ENCODE results near the gene PUS7.

PUS7 gene

GRCh38 chr7:105477908-105478307, 44.2 kb downstream of the PUS7 start:
- H2BK120ac ChIP-seq (ENCODE audit: insufficient read depth, low read length, poor library complexity): no peak overlapping the region
- no peaks in the 10 kb centered on the region for H3K79me2 ChIP-seq (ENCODE audit: control insufficient read depth, insufficient read depth, low read length, poor library complexity)
- H3K79me1 ChIP-seq (ENCODE audit: low read length): no peaks in the 10 kb centered on the region
- no peak overlapping the region for H3K14ac ChIP-seq (ENCODE audit: low read length)
- H3K36me3 ChIP-seq (ENCODE audit: control insufficient read depth in 1 of 2, insufficient read depth in 2 of 2, low read length in 2 of 2): peaks cover 2 to 4% of the 10 kb centered on the region in 2 experiments
- H2BK5ac ChIP-seq (ENCODE audit: low read depth, low read length, poor library complexity): no peak overlapping the region
- no peaks in the 10 kb centered on the region for H3K9me3 ChIP-seq (ENCODE audit: insufficient read depth, low read depth, low read length)
- no peak overlapping the region for H3K4me3 ChIP-seq (ENCODE audit: low read depth, low read length)
- H2AFZ ChIP-seq (ENCODE audit: insufficient read depth, low read length, poor library complexity): no peak overlapping the region
- DNase-seq: no peak
- WGBS (ENCODE audit: extremely low coverage, insufficient coverage, insufficient read length): no CpG with 5 or more reads among the region's 2 CpGs
- H3K18ac ChIP-seq (ENCODE audit: low read length): no peak overlapping the region
- no peak overlapping the region for H4K8ac ChIP-seq (ENCODE audit: low read depth, low read length)
- H3K9ac ChIP-seq (ENCODE audit: low read length): no peak overlapping the region
- H3K4ac ChIP-seq (ENCODE audit: low read depth, low read length): no peak overlapping the region
- H3K27me3 ChIP-seq (ENCODE audit: insufficient read depth, low read length): no peaks in the 10 kb centered on the region
- H3K4me1 ChIP-seq (ENCODE audit: control insufficient read depth in 1 of 2, insufficient read depth in 2 of 2, low read length in 2 of 2): no peaks in the 10 kb centered on the region
- H2AK5ac ChIP-seq (ENCODE audit: low read length): no peak overlapping the region
- H3K27ac ChIP-seq (ENCODE audit: low read depth, low read length): no peak overlapping the region
- no peak overlapping the region for H4K12ac ChIP-seq (ENCODE audit: low read depth, low read length)
- no peak overlapping the region for H2BK12ac ChIP-seq (ENCODE audit: low read length)
- H3K4me2 ChIP-seq (ENCODE audit: low read length): no peak overlapping the region
- H4K91ac ChIP-seq (ENCODE audit: low read depth, low read length): no peak overlapping the region
- H3K23ac ChIP-seq (ENCODE audit: low read length): no peak overlapping the region

- Histone ChIP-seq H3K23ac (ENCODE audit: low read length) (no peak overlapping the region), H3K4me1 (ENCODE audit: control insufficient read depth in 1 of 2, insufficient read depth in 2 of 2, low read length in 2 of 2) (no peaks in the 10 kb centered on the region), H3K4ac (ENCODE audit: low read depth, low read length) (no peak overlapping the region), H3K14ac (ENCODE audit: low read length) (no peak overlapping the region), H3K79me1 (ENCODE audit: low read length) (no peaks in the 10 kb centered on the region), H2AFZ (ENCODE audit: insufficient read depth, low read length, poor library complexity) (no peak overlapping the region), H3K9me3 (ENCODE audit: insufficient read depth, low read depth, low read length) (no peaks in the 10 kb centered on the region), H4K12ac (ENCODE audit: low read depth, low read length) (no peak overlapping the region), H3K36me3 (ENCODE audit: control insufficient read depth in 1 of 2, insufficient read depth in 2 of 2, low read length in 2 of 2) (no peaks in the 10 kb centered on the region), H3K27me3 (ENCODE audit: insufficient read depth, low read length) (no peaks in the 10 kb centered on the region), H4K8ac (ENCODE audit: low read depth, low read length) (no peak overlapping the region), H3K4me3 (ENCODE audit: low read depth, low read length) (no peak overlapping the region), H3K9ac (ENCODE audit: low read length) (no peak overlapping the region), H2AK5ac (ENCODE audit: low read length) (no peak overlapping the region), H3K18ac (ENCODE audit: low read length) (no peak overlapping the region), H4K91ac (ENCODE audit: low read depth, low read length) (no peak overlapping the region), H2BK12ac (ENCODE audit: low read length) (no peak overlapping the region), H3K79me2 (ENCODE audit: control insufficient read depth, insufficient read depth, low read length, poor library complexity) (no peaks in the 10 kb centered on the region), H3K4me2 (ENCODE audit: low read length) (no peak overlapping the region), H3K27ac (ENCODE audit: low read depth, low read length) (no peak overlapping the region), H2BK5ac (ENCODE audit: low read depth, low read length, poor library complexity) (no peak overlapping the region), H2BK120ac (ENCODE audit: insufficient read depth, low read length, poor library complexity) (no peak overlapping the region)
- no peak for DNase-seq
- no CpG with 5 or more reads among the region's 1 CpG for WGBS (ENCODE audit: extremely low coverage, insufficient coverage, insufficient read length)
Measured at GRCh38 chr7:105474045-105474444, 48.0 kb downstream of the PUS7 start.

- Histone ChIP-seq H3K79me2 (ENCODE audit: control insufficient read depth, insufficient read depth, low read length, poor library complexity) (no peaks in the 10 kb centered on the region), H3K36me3 (ENCODE audit: control insufficient read depth in 1 of 2, insufficient read depth in 2 of 2, low read length in 2 of 2) (no peaks in the 10 kb centered on the region), H2BK12ac (ENCODE audit: low read length) (no peak overlapping the region), H2AK5ac (ENCODE audit: low read length) (no peak overlapping the region), H3K4me2 (ENCODE audit: low read length) (no peak overlapping the region), H2BK120ac (ENCODE audit: insufficient read depth, low read length, poor library complexity) (no peak overlapping the region), H3K4me3 (ENCODE audit: low read depth, low read length) (no peak overlapping the region), H3K18ac (ENCODE audit: low read length) (no peak overlapping the region), H3K9ac (ENCODE audit: low read length) (no peak overlapping the region), H4K12ac (ENCODE audit: low read depth, low read length) (no peak overlapping the region), H3K9me3 (ENCODE audit: insufficient read depth, low read depth, low read length) (no peaks in the 10 kb centered on the region), H4K8ac (ENCODE audit: low read depth, low read length) (no peak overlapping the region), H4K91ac (ENCODE audit: low read depth, low read length) (no peak overlapping the region), H2BK5ac (ENCODE audit: low read depth, low read length, poor library complexity) (no peak overlapping the region), H3K27me3 (ENCODE audit: insufficient read depth, low read length) (no peaks in the 10 kb centered on the region), H2AFZ (ENCODE audit: insufficient read depth, low read length, poor library complexity) (no peak overlapping the region), H3K27ac (ENCODE audit: low read depth, low read length) (no peak overlapping the region), H3K23ac (ENCODE audit: low read length) (no peak overlapping the region), H3K4ac (ENCODE audit: low read depth, low read length) (no peak overlapping the region), H3K14ac (ENCODE audit: low read length) (no peak overlapping the region), H3K79me1 (ENCODE audit: low read length) (no peaks in the 10 kb centered on the region), H3K4me1 (ENCODE audit: control insufficient read depth in 1 of 2, insufficient read depth in 2 of 2, low read length in 2 of 2) (no peaks in the 10 kb centered on the region)
- no CpG with 5 or more reads among the region's 4 CpGs for WGBS (ENCODE audit: extremely low coverage, insufficient coverage, insufficient read length)
- DNase-seq: peak; percentile 19 to 24
Measured at GRCh38 chr7:105473163-105473562, 48.9 kb downstream of the PUS7 start.

GRCh38 chr7:105470846-105471245, 51.2 kb downstream of the PUS7 start:
- H3K4ac ChIP-seq (ENCODE audit: low read depth, low read length): no peak overlapping the region
- WGBS (ENCODE audit: extremely low coverage, insufficient coverage, insufficient read length): no CpG with 5 or more reads among the region's 4 CpGs

More at GRCh38 chr7:105470846-105471245, 51.2 kb downstream of the PUS7 start:
- no peaks in the 10 kb centered on the region for H3K9me3 ChIP-seq (ENCODE audit: insufficient read depth, low read depth, low read length)
- peaks cover 0 to 1% of the 10 kb centered on the region in 2 experiments for H3K36me3 ChIP-seq (ENCODE audit: control insufficient read depth in 1 of 2, insufficient read depth in 2 of 2, low read length in 2 of 2)
- no peak overlapping the region for H3K9ac ChIP-seq (ENCODE audit: low read length)
- H3K4me3 ChIP-seq (ENCODE audit: low read depth, low read length): no peak overlapping the region
- no peak overlapping the region for H3K27ac ChIP-seq (ENCODE audit: low read depth, low read length)
- no peak overlapping the region for H3K14ac ChIP-seq (ENCODE audit: low read length)
- no peak for DNase-seq
- no peaks in the 10 kb centered on the region for H3K27me3 ChIP-seq (ENCODE audit: insufficient read depth, low read length)
- H2BK12ac ChIP-seq (ENCODE audit: low read length): no peak overlapping the region
- H4K8ac ChIP-seq (ENCODE audit: low read depth, low read length): no peak overlapping the region
- H3K79me2 ChIP-seq (ENCODE audit: control insufficient read depth, insufficient read depth, low read length, poor library complexity): no peaks in the 10 kb centered on the region
- H3K4me1 ChIP-seq (ENCODE audit: control insufficient read depth in 1 of 2, insufficient read depth in 2 of 2, low read length in 2 of 2): no peaks in the 10 kb centered on the region
- no peak overlapping the region for H3K18ac ChIP-seq (ENCODE audit: low read length)
- no peaks in the 10 kb centered on the region for H3K79me1 ChIP-seq (ENCODE audit: low read length)
- no peak overlapping the region for H2BK5ac ChIP-seq (ENCODE audit: low read depth, low read length, poor library complexity)
- H3K4me2 ChIP-seq (ENCODE audit: low read length): no peak overlapping the region
- H2AFZ ChIP-seq (ENCODE audit: insufficient read depth, low read length, poor library complexity): no peak overlapping the region
- no peak overlapping the region for H2AK5ac ChIP-seq (ENCODE audit: low read length)
- H4K12ac ChIP-seq (ENCODE audit: low read depth, low read length): no peak overlapping the region
- no peak overlapping the region for H2BK120ac ChIP-seq (ENCODE audit: insufficient read depth, low read length, poor library complexity)
- H3K23ac ChIP-seq (ENCODE audit: low read length): no peak overlapping the region
- no peak overlapping the region for H4K91ac ChIP-seq (ENCODE audit: low read depth, low read length)

Data from trophoblast cell (in vitro differentiated cells and primary cell).